ENCODE data around the gene IFIT3.
"Not testable (repeated sequence)": the region's sequence is repeated elsewhere in the genome, so short reads cannot be mapped to it uniquely, and the experiment has no call there.

The IFIT3 gene

DNA sequence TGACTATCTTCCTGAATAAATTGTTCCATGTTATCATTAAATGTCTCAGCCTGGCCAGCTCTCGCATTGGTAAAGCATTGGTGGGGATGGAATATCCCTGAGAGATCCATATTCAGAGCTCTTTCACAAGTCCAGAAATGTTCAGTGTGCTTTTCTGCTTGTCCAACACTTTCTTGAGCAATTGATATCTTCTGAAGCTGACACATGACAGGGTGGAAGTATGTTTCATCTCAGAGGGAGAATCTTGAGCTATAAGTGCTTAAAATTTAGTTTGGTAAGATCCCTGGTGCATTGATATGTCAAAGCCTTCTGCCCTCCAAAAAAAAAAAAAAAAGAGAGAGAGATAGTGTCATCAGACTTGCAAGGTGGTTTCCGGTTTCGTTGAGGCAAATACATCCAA, 7.4 kb downstream of the IFIT3 start:
- DNase-seq (ENCODE audit: low read depth) = no peak

DNA sequence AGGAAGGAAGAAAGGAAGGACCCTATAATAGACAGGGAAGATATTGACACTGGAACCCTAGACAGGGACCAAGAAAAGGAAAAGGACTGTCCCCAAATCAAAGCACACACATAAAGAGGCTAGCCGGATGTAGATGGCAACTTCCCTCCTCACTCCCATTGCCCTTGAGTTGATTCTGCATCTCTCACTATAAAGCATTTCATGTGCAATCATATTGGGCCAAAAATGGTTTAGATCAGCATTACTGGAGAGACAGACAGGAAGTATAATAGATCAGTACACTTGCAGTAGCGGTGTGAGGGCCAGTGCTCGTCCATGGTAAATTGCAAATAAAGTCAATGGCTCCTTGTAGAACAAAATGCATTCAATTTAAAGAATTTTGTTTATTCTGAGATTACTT, 8.4 kb downstream of the IFIT3 start:
- no peak for DNase-seq (ENCODE audit: low read depth)

DNA sequence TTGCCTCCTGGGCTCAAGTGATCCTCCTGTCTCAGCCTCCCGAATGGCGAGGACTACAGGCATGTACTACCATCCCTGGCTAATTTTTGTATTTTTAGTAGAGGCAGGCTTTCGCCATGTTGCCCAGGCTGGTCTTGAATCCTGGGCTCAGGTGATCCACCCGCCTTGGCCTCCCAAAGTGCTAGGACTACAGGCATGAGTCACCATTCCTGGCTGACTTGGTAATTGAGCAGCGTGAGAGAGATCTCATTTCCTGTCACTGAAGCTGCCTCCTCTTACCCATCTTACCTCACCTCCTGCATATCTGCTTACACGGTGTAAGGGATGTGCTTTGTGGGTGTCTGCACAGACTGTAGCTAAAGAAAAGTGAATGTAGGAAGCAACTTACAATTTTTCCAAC, 9.7 kb downstream of the IFIT3 start:
- DNase-seq (ENCODE audit: low read depth) = no peak

DNA sequence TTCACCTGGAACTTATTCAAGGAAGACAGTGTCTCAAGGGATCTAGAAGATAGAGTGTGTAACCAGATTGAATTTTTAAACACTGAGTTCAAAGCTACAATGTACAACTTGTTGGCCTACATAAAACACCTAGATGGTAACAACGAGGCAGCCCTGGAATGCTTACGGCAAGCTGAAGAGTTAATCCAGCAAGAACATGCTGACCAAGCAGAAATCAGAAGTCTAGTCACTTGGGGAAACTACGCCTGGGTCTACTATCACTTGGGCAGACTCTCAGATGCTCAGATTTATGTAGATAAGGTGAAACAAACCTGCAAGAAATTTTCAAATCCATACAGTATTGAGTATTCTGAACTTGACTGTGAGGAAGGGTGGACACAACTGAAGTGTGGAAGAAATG, 10.9 kb downstream of the IFIT3 start:
- no peak for DNase-seq (ENCODE audit: low read depth)

DNA sequence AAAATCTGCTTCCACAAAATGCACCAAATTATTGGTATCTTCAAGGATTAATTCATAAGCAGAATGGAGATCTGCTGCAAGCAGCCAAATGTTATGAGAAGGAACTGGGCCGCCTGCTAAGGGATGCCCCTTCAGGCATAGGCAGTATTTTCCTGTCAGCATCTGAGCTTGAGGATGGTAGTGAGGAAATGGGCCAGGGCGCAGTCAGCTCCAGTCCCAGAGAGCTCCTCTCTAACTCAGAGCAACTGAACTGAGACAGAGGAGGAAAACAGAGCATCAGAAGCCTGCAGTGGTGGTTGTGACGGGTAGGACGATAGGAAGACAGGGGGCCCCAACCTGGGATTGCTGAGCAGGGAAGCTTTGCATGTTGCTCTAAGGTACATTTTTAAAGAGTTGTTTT, 12.1 kb downstream of the IFIT3 start:
- DNase-seq (ENCODE audit: low read depth) = no peak

DNA sequence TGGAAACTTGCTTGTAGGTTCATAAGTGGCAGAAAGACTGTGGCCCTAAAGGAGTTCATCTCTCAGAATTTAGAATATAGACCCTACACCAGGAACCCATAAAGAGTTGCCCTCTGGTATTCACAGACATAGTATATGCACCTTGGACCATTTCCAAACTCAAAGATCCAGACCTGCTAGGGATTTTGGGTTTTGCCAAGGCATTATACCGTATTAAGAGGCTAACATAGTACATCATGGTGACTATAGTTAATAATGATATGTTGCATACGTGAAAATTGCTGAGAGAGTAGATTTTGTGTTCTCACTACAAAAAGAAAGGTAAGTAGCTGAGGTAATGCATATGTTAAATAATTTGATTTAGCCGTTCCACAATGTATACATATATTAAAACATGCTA, 13.9 kb downstream of the IFIT3 start:
- no peak for DNase-seq (ENCODE audit: low read depth)

DNA sequence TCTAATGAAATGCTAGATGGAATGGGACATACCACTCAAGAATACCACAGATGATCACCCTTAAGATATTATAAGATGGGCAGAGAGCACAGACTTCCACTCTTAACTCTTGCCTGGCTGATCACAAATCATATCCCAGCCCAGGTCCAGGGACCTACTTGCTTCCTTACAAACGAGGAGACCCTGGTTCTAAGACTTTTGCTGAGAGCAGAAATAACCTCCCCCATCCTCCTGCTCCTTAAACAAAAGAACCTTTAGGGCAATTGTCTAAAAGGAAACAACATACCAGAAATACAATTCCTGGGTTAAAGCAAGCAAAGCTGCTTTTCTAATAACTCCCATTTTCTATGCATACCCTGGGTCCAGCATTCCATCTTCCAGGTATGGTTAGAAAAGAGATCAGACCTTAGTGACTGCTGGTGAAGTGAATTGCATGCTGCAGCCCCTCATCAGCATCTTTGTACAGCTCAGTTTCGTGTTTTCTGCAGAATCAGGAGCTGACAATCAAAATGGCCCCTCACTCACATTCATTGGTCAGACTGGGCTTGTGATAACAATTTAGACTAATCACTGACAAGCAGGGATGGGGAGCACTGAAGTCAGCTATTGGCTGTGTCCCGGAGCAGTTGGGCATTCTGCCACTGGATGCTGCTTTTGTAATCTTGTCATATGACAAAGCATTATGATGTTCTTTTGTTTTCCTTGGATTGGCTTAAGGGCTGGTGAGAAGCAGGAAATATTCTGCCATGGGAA, 14.6 kb downstream of the IFIT3 start:
- peak; percentile 70 for DNase-seq (ENCODE audit: low read depth)

DNA sequence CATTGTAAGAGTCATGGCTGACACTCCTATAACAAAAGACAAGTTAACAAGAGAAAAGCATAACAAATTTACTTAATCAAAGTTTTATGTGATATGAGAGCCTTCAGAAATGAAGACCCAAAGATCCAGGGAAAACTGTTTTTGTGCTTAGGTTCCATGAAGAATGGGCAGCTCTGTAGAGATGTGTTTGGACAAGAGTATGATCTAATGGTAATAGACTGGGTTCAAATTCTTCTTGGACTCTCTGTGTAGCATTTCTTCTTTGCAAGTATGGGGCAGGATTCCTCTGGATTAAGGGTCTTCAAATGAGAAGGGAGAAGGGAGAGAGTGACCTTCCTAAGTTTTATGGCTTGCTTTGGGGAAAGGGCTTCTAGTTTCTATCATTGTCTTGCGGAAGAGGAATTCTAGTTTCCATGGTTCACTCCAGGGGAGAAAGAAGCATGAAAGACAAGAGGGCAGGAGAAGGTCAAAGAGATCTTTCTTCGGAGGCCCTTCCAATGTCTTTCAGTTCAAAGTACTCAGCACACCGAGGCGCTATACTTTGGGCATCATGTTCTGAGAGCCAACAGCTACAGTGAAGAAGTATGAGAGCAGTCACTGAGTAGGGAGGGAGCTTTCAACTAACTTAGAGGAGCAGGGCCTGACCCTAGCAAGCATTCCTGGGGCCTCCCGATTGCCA, 15.4 kb downstream of the IFIT3 start:
- DNase-seq (ENCODE audit: low read depth) = no peak

DNA sequence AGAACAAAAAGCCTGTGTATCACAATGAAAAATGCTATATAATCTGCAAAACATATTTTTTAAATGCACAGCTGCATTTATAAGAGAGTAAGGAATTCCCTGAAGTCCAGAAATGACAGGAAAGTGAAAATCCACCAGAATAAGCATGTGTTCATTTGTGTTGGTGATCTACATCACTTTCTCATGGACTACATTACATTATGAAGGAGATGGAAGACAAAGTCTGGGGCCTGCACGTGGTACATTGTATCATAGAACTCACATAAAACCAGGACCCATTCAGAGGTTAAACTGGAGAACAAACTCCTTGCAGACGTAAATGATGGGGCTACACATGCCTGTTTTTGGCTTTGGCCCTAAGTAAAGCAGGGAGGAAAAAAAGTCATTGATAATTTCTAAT, 16.4 kb downstream of the IFIT3 start:
- DNase-seq (ENCODE audit: low read depth) = no peak

DNA sequence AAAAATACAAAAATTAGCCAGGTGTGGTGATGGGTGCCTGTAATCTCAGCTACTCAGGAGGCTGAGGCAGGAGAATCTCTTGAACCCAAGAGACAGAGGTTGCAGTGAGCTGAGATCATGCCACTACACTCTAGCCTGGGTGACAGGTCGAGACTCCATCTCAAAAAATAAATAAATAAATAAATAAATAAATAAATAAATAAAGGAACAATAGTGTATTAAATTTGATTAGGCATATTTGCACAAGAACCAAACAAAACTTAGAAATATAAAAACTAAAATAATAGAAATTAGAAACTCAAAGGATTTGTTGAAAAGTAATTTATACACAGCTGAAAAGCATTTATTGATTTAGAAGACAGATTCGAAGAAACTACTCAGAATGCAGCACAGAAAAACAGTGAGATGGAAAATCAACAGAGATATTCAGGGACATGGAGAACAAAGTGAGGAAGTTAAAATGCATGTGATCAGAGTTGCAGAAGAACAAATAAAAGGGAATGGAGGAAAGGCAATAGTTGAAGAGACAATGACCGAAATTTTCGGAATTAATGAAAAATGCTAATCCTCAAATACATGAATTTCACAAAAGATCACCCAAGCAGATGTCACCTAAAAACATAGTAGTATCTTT, 17.7 kb downstream of the IFIT3 start:
- DNase-seq (ENCODE audit: low read depth) = no peak

DNA sequence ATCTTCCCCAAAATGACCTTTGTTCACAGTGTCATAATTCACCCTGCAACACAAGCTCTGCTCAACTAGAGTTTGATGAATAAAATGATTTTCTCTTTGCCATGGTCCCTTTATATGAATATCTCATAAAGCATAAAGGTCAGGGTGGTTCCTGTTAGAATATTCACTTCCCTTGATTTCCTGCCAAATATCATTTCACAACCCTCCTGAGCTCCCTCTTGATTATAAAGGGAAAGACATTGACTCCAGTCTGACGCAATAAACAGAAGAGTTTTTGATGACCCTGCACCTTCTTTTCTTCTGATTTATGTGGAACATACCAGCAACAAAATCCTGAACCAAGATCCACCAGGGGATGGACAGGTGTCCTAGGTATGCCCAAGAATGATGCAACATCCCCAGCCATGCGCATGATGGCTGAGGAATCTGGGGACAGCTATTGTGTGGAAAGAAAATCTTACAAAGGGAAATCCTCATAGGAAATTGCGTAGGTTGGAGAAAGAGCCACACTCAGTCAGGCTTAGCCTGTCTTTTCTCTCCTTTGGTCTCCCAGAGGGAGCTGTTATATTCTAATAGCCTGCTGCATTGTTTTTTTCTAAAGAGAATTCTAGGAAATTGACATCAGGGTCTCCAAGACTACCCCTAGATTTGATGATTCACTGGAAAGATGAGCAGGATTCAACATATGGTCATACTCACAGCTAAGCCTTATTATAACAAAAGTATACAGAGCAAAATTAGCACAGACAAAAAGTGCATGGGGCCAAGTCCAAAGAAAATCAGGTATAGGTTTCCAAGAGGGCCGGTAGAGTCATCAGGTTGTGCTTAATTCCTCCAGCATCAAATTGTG, 18.8 kb downstream of the IFIT3 start:
- DNase-seq (ENCODE audit: low read depth) = no peak

DNA sequence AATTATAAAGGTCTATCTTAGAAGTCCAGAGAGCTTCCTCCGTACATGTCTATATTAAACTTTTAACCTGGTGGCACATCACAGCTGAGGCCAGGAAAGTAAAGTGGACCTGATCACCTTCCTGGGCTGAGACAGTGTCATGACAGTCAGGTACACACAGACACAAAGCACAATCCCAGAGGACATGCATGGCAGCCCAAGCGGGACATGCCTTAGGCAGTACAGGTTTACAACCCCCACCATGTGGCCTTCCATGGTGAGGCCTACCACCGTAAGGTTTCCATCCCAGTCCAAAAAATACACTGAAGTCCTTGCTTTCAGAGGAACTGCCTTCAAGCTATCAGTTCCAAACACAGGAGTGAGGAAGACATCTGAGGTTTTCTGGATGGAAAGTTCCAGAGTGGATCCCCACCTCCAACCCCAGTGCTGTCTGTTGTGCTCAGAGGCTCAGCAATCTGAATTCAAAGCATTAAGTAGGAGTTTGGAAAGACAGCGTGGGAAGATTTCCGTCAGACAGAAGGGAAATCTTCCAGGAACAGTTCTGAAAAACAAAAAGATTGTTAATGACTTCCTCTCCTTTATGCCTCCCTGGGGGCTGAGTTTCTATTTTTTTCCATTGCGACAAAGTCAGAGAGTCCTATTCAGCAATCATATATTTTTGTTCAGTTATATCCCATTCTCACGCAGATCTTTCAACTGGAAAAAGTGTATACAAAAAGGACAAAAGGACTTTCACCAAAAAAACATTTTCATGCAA, 20.1 kb downstream of the IFIT3 start:
- no peak for DNase-seq (ENCODE audit: low read depth)

DNA sequence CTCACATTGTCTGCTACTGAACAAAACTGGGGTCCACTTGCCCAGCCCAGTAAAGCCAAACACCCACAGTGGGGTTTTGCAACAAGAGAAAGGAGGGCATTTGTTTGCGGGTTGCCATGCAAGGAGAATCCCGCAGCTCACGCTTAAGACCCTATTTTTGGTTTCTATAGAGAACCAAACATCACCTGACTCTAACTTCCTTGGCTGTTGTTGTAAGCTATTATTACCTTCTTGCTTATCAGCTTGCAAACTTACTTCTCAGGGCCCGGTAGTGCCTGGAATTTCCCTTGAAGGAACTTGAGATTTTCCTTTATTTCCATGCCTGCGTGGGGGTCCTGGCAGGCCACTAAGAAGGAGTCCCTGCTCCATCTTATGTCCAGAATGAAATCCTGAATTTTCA, 20.7 kb downstream of the IFIT3 start:
- no peak for DNase-seq (ENCODE audit: low read depth)

DNA sequence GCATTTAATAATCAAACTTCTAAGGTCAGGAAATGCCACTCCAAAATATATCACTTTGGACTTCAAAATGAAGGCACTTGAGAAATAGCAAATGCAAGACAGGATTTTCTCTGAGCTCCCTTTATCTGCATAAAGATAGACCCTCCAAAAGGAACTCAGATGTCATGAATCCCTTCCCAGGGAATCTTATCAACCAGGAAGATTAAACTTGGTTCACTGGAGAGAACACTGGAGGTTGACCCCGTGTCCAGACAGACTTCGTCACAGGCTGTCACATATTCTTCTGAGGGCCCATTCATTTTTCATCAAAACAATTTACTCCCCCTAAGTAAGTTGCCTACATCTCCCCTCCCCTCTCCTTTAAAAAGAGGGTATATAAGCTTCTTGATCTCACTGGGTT, 21.2 kb downstream of the IFIT3 start:
- DNase-seq (ENCODE audit: low read depth) = no peak

DNA sequence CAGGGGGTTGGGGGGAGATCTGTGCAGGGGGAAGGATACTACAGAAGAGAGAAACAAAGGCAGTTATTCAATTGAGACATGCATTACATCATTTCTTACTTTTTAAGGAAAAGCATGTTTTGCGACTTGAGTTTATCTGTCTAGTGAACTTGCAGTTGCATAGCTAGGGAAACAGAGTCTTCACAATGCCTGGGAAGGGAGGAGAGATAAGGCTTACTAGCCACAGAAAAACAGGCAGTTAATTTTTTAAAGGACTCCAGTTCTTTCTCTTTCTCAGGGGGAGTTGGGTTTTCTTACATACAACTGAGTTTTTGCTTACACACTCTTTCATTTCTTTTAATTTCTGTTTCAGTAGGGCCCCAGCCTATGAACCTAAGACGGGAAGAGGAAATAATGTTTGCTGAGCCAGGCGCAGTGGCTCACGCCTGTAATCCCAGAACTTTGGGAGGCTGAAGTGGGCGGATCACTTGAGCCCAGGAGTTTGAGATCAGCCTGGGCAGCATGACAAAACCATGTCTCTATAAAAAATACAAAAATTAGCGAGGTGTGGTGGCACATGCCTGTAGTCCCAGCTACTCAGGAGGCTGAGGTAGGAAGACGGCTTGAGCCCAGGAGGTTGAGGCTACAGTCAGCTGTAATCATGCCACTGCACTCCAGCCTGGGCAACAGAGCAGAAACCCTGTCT, 23.0 kb downstream of the IFIT3 start:
- not testable (repeated sequence) for DNase-seq (ENCODE audit: low read depth)

DNA sequence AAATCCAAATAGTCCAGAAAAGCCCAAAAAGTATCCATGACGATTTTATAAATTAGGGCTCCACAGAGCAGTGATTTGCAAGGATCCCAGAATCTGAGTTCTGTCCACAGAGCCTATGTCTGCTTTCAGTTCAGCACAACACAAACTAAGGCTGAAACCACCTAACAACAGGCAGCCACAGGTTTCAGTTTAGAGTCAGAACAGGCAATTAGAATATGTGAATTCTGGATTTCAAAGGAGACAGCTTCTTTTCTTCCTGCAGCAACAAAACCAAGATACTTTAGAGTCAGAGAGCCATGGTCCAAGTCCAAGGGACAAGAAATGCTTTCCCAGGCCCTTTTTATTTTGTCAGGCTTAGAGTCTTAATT, 23.6 kb downstream of the IFIT3 start:
- no peak for DNase-seq (ENCODE audit: low read depth)

DNA sequence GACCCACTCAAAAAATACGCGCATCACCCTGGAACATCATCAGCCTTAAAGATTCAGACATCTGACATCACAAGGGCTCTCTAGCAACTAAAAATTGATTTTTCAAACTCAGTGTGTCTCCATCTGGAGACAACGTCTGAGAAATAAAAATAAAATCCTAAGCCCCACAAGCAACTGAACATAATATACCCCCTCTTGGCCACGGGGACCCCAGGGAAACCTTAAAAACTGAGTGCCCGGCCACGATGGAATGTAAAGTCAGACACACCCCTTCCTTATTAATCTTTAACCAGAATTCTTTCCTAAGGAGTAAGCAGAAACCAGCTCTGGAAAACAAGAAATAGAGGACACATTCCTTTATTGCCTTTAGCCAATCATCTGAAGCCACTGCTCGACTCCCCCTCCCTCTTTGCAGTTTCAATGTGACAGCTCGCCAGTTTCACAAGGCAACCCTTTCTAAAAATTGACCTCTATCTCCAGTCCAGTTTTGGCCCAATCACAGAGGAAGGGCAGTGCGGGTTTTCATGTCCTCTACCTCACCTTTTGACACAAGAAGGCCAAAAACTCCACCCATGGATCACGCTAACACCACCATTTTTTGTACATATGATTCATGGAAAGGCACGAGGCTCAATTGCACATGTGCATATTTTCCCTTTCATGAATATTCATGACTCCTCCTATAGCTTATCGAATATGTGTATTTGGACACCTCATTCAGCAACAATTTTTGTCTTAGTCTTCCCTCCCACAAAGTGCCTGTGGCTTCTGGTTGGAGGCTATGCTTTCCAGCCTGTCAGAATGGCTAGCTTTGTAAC, 24.2 kb downstream of the IFIT3 start:
- peak; percentile 99 for DNase-seq (ENCODE audit: low read depth)

DNA sequence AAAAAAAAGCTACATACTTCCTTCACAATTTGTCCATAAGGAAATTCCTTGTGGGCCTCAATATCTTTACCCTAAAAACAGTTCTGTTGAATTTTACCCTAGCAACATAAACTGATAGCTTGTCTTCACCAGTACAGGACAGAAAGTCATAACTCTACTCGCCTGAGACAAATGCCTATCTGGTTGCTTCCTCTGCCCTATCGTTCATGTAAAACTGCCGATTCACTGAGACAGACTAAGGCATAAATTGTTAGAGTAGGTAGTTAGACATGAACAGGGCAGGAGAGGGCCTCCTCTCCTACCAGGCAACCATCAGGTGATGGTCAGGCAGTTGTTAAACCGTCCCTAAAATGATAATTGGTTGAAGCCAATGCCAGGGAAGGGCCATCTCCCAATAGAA, 25.0 kb downstream of the IFIT3 start:
- DNase-seq (ENCODE audit: low read depth) = no peak

DNA sequence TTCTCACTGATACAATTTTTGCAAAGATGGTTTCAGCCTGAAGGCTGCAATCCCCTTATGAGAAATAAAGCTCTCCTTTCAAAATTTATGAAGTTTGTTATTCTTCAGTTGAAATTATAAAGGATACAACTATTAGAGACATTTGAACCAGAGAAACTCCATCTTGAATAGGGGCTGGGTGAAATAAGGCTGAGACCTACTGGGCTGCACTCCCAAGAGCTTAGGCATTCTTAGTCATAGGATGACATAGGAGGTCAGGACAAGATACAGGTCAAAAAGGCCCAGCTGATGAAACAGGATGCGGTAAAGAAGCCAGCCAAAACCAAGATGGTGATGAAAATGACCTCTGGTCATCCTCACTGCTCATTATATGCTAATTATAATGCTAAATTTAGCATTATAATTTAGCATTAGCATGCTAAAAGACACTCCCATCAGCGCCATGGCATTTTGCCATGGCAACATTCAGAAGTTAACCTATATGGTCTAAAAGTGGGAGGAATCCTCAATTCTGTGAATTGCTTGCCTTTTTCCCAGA, 27.7 kb downstream of the IFIT3 start:
- peak; percentile 84 for DNase-seq (ENCODE audit: low read depth)

DNA sequence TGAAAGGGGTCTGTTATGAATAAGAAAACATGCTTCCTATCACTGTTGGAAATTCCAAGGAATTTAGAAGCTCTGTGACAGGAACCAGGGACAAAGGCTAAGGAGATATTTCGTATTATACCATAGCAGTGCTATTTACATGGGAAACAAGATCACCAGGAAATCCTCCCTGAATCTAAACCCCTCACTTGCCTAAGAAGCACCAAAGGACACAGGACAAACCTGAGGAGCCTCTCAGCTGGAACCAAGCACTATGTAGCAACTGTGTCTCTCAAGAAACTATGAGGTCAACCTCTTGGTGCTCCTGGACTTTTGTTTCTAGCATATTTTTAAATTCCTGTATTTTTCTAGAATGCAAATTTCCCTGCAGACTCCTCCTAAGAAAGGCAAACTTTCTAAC, 29.3 kb downstream of the IFIT3 start:
- DNase-seq (ENCODE audit: low read depth) = no peak

All from HS-5 (cell line).